Fibroblast of the aortic adventitia (primary cell): ENCODE data around the gene KDM4C. TPM values are rescaled to one million over a fixed set of nuclear protein-coding genes. Genes with fewer than 3 reads are reported as not detected.
A peak's percentile ranks its signal among the peaks of the same experiment; 100 is the strongest.

Experiments
- DNase-seq: peaks from one replicate; pipeline ENCODE4 v3.0.0-alpha.2; 2010; ENCODE audit warnings: low read depth
- H3K4me3 ChIP-seq: 2 replicates; pipeline ENCODE4 v1.5.1; 2011; ENCODE audit warnings: low read depth, mild to moderate bottlenecking, control low read depth, low read length, moderate library complexity
- total RNA-seq: library from RNA; depleted of rRNA; stranded (reverse); fragments of >200 nt; gene quantifications from 2 replicates; pipeline ENCODE4 v1.2.3, GENCODE V29; 2012; ENCODE audit warnings: low replicate concordance
- TF ChIP-seq, protein P1 (sequence below): IDR thresholded peaks from 2 replicates; pipeline ENCODE4 v1.5.1; 2011; ENCODE audit warnings: mild to moderate bottlenecking, low read length, control low read depth, inconsistent platforms; ENCODE audit not compliant: insufficient read depth

The KDM4C gene
- total RNA-seq, 1 donor: 25.1 TPM

DNA sequence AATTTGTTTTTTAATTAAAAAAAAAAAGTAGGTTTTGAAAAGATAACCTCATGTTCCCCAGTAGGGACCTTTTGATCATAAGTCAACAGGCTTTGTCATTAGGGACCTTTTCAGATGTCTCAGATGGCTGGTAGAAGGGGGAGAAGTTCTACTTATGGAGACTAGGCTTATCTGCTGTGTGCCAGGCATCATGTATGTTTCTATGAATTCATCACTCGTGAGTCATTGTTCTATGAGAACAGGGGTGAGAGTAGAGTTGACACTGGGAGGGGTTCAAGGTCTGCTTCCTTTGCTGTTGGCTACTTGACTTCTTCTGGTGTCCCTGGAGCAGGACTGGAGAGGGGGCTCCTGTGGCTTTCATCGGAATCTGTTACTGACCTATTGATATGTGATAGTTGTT is 138.8 kb downstream of the KDM4C start:
- H3K4me3 ChIP-seq: no peak overlapping the region
- DNase-seq: peak; percentile 18
- TF ChIP-seq, protein P1, sequence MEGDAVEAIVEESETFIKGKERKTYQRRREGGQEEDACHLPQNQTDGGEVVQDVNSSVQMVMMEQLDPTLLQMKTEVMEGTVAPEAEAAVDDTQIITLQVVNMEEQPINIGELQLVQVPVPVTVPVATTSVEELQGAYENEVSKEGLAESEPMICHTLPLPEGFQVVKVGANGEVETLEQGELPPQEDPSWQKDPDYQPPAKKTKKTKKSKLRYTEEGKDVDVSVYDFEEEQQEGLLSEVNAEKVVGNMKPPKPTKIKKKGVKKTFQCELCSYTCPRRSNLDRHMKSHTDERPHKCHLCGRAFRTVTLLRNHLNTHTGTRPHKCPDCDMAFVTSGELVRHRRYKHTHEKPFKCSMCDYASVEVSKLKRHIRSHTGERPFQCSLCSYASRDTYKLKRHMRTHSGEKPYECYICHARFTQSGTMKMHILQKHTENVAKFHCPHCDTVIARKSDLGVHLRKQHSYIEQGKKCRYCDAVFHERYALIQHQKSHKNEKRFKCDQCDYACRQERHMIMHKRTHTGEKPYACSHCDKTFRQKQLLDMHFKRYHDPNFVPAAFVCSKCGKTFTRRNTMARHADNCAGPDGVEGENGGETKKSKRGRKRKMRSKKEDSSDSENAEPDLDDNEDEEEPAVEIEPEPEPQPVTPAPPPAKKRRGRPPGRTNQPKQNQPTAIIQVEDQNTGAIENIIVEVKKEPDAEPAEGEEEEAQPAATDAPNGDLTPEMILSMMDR: no peak

DNA sequence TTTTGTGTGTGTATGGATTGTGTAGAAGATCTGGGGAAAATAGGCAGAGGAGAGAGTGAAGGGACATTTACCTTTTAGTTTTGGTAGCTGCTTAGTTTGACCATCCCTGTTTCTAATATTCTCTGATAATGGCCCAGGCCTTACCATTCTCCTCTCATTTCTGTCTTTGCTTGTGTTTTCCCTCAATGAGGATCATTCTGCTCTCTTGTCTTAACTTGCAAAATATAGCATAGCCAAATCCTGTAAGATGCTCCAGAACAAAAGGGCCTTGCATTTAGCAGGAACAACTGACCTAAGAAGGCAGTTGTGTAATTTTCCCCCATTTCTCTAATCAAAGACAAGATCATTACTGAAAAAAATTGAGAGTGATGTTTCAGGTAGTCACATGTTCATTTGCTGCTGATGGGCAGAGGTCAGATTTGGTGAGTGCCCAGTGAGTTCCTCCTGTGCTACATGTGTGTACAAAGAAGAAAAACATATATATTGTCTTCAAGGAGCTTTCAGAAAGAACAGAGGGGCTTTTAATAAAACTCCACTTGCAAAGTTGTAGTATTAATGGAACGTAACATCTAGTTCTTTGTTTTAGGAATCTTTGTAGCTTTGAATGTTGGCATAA is 139.5 kb downstream of the KDM4C start:
- DNase-seq: no peak
- TF ChIP-seq, protein P1: no peak
- no peak overlapping the region for H3K4me3 ChIP-seq

DNA sequence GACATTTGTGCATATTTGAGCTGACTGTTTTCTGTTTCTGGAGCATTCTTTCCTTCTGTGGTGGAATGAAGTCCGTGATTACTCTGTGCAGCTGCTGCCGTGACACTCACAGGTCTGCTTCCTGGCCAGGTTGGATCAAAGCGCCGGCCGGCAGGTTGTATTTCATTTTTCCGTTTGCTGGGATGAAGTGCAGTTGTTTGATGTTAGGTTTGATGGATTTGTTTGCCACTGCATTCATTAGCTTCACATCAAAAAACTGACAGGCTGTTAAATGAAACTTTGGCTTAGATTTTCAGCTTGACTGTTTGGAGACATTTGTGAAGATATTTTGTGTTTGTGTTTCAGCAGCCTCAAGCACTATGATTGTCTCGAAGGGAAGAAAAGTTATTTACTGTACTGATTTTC is 140.1 kb downstream of the KDM4C start:
- DNase-seq: no peak
- TF ChIP-seq, protein P1: no peak
- H3K4me3 ChIP-seq: no peak overlapping the region

DNA sequence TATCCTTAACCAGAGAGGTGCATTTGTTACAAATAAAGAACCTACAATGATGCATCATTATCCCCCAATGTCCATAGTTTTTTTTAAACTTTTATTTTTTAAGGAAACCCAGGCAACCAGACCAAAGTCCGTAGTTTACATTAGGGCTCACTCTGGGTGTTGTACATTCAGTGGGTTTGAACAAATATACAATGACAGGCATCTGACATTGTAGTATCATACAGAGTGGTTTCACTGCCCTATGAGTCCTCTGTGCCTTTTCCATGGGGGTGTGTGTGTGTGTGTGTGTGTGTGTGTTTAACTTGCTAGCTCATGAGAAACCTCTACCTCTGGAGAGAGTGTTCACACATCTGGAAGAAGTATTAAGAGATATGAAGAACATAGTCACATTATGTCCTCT is 141.5 kb downstream of the KDM4C start:
- TF ChIP-seq, protein P1: no peak
- DNase-seq: no peak
- H3K4me3 ChIP-seq: no peak overlapping the region

DNA sequence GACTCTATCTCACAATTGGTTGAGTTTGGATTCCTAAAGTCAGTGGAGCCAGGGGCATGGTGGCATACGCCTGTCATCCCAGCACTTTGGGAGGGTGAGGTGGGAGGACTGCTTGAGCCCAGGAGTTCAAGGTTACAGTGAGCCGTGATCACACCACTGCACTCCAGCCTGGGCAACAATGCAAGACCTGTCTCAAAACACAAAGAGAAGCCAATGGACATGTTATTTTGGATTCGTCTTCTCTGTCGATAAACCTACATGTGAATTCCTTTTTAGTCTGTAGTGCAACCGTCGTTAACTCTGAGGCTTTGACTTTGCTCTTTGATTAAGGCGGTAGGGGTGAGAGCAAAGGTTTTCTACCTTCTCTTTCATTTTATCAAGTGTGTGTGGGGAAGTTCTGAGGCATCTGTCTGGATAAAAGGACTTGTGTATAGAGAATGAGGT is 142.7 kb downstream of the KDM4C start:
- no peak for DNase-seq
- no peak overlapping the region for H3K4me3 ChIP-seq
- TF ChIP-seq, protein P1: no peak

DNA sequence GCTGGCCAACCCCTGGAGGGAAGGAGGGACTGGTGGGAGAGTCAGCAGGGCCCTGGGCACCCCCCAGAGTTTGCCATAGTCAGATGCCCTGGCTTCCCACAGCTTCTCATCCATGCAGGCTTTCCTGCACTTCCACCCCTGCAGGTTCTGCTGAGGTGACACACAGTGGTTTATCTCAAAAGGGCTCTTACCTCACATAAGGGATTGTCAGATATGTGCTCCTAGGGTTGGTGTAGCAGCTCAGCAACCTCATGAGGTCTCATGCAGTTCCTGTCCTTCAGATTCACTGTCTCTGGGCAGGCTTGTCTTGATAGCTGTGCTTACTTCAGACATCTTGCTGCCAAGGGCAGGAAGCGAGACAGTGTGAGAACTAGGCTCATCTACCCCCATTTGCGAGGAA is 143.4 kb downstream of the KDM4C start:
- DNase-seq: no peak
- TF ChIP-seq, protein P1: no peak
- no peak overlapping the region for H3K4me3 ChIP-seq

DNA sequence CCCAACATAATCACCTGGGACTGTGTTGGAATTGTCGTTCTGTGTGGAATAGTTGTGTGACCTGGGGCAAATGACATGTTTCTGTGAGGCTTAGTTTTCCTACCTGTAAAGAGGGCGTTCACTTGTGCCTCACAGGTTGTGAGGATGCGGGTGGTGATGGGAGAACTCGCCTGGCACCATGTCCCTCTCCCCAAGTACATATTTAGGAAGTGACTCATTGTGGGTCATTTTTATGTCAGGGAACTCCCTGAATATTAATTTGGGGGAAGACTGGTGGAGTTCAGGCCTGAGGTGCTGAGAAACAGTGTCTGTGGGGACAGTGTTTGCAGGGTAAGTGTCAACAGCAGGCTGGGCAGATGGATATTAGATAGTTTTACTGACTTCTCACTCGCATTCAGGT is 144.7 kb downstream of the KDM4C start:
- TF ChIP-seq, protein P1: no peak
- DNase-seq: peak; percentile 23
- H3K4me3 ChIP-seq: no peak overlapping the region
